ENCODE results near the gene ZNF148. TPM values are rescaled to one million over a fixed set of nuclear protein-coding genes. Genes with fewer than 3 reads are reported as not detected.
A peak's percentile ranks its signal among the peaks of the same experiment; 100 is the strongest.

ZNF148 gene
- total and polyA plus RNA-seq, 7 experiments from 2014 or later = 36.3 to 101 (median 58.6) TPM

GRCh38 chr3:125190786-125191185 is 184.3 kb downstream of the ZNF148 start:
- peak overlapping the region in 1 of 9 donors; percentile 62 for H3K27ac Mint-ChIP-seq
- Histone ChIP-seq H3K27me3 (ENCODE audit: control insufficient read depth in 2 of 2, insufficient read depth in 2 of 2, low read length in 2 of 2) (no peaks in the 10 kb centered on the region), H3K36me3 (ENCODE audit: control insufficient read depth in 2 of 3, insufficient read depth in 3 of 3, low read length in 3 of 3) (no peaks in the 10 kb centered on the region), H3K27ac (ENCODE audit: low read depth, low read length) (no peak overlapping the region), H3K4me1 (ENCODE audit: control insufficient read depth in 2 of 2, insufficient read depth in 2 of 2, low read length in 2 of 2) (no peaks in the 10 kb centered on the region), H3K4me3 (ENCODE audit: low read length) (no peak overlapping the region), H3K9me3 (ENCODE audit: control insufficient read depth in 2 of 3, low read length in 3 of 3) (no peaks in the 10 kb centered on the region)
- ChIA-PET CTCF (no interaction called here), POLR2A (no interaction called here)
- H3K36me3 Mint-ChIP-seq = no peaks in the 10 kb centered on the region
- DNase-seq (no peak), ATAC-seq (no peak)
- no peak overlapping the region for H3K4me3 Mint-ChIP-seq
- H3K4me1 Mint-ChIP-seq = peaks cover 4 to 12% (median 6%) of the 10 kb centered on the region in 7 donors
- peaks cover 0 to 33% (median 0%) of the 10 kb centered on the region in 5 donors for H3K27me3 Mint-ChIP-seq
- no peaks in the 10 kb centered on the region for H3K9me3 Mint-ChIP-seq
- intact Hi-C loops (cut with micrococcal nuclease) = no loop called here

- no peaks in the 10 kb centered on the region for H3K9me3 ChIP-seq (ENCODE audit: control insufficient read depth in 2 of 3, low read length in 3 of 3)
- ChIA-PET CTCF (no interaction called here), POLR2A (no interaction called here)
- Mint-ChIP-seq H3K27ac (no peak overlapping the region), H3K4me3 (no peak overlapping the region), H3K9me3 (no peaks in the 10 kb centered on the region), H3K36me3 (no peaks in the 10 kb centered on the region), H3K27me3 (peaks cover 0 to 30% (median 0%) of the 10 kb centered on the region in 5 donors), H3K4me1 (peaks cover 4 to 9% (median 6%) of the 10 kb centered on the region in 7 donors)
- H3K36me3 ChIP-seq (ENCODE audit: control insufficient read depth in 2 of 3, insufficient read depth in 3 of 3, low read length in 3 of 3) = no peaks in the 10 kb centered on the region
- no peak for ATAC-seq
- H3K4me1 ChIP-seq (ENCODE audit: control insufficient read depth in 2 of 2, insufficient read depth in 2 of 2, low read length in 2 of 2) = no peaks in the 10 kb centered on the region
- H3K27ac ChIP-seq (ENCODE audit: low read depth, low read length) = no peak overlapping the region
- H3K4me3 ChIP-seq (ENCODE audit: low read length) = no peak overlapping the region
- no peaks in the 10 kb centered on the region for H3K27me3 ChIP-seq (ENCODE audit: control insufficient read depth in 2 of 2, insufficient read depth in 2 of 2, low read length in 2 of 2)
- no peak for DNase-seq
- intact Hi-C loops (cut with micrococcal nuclease) = no loop called here
These were observed 185.6 kb downstream of the ZNF148 start for GRCh38 chr3:125189378-125190165.

- no peaks in the 10 kb centered on the region for H3K4me1 ChIP-seq (ENCODE audit: control insufficient read depth in 2 of 2, insufficient read depth in 2 of 2, low read length in 2 of 2)
- no peaks in the 10 kb centered on the region for H3K9me3 Mint-ChIP-seq
- peaks cover 4 to 9% (median 6%) of the 10 kb centered on the region in 7 donors for H3K4me1 Mint-ChIP-seq
- H3K4me3 Mint-ChIP-seq = no peak overlapping the region
- intact Hi-C loops (cut with micrococcal nuclease) = no loop called here
- H3K27me3 Mint-ChIP-seq = peaks cover 0 to 27% (median 0%) of the 10 kb centered on the region in 5 donors
- H3K36me3 Mint-ChIP-seq = peaks cover 0 to 1% (median 0%) of the 10 kb centered on the region in 5 donors
- DNase-seq (no peak), ATAC-seq (no peak)
- no peak overlapping the region for H3K4me3 ChIP-seq (ENCODE audit: low read length)
- POLR2A ChIA-PET = no interaction called here
- no peak overlapping the region for H3K27ac Mint-ChIP-seq
- no peaks in the 10 kb centered on the region for H3K27me3 ChIP-seq (ENCODE audit: control insufficient read depth in 2 of 2, insufficient read depth in 2 of 2, low read length in 2 of 2)
- no peak overlapping the region for H3K27ac ChIP-seq (ENCODE audit: low read depth, low read length)
- H3K36me3 ChIP-seq (ENCODE audit: control insufficient read depth in 2 of 3, insufficient read depth in 3 of 3, low read length in 3 of 3) = no peaks in the 10 kb centered on the region
- CTCF ChIA-PET = no interaction called here
- H3K9me3 ChIP-seq (ENCODE audit: control insufficient read depth in 2 of 3, low read length in 3 of 3) = no peaks in the 10 kb centered on the region
These were observed 186.2 kb downstream of the ZNF148 start for GRCh38 chr3:125188955-125189354.

GRCh38 chr3:125187599-125187910 is 187.6 kb downstream of the ZNF148 start:
- H3K9me3 ChIP-seq (ENCODE audit: control insufficient read depth in 2 of 3, low read length in 3 of 3) = no peaks in the 10 kb centered on the region
- Mint-ChIP-seq H3K27ac (no peak overlapping the region), H3K4me1 (peaks cover 4 to 9% (median 6%) of the 10 kb centered on the region in 7 donors), H3K27me3 (peaks cover 0 to 16% (median 0%) of the 10 kb centered on the region in 5 donors), H3K36me3 (peaks cover 0 to 1% (median 0%) of the 10 kb centered on the region in 5 donors), H3K4me3 (no peak overlapping the region), H3K9me3 (no peaks in the 10 kb centered on the region)
- H3K4me3 ChIP-seq (ENCODE audit: low read length) = no peak overlapping the region
- H3K4me1 ChIP-seq (ENCODE audit: control insufficient read depth in 2 of 2, insufficient read depth in 2 of 2, low read length in 2 of 2) = no peaks in the 10 kb centered on the region
- CTCF ChIA-PET = no interaction called here
- H3K27me3 ChIP-seq (ENCODE audit: control insufficient read depth in 2 of 2, insufficient read depth in 2 of 2, low read length in 2 of 2) = no peaks in the 10 kb centered on the region
- no peak overlapping the region for H3K27ac ChIP-seq (ENCODE audit: low read depth, low read length)
- ATAC-seq (no peak), DNase-seq (no peak)
- POLR2A ChIA-PET = no interaction called here
- H3K36me3 ChIP-seq (ENCODE audit: control insufficient read depth in 2 of 3, insufficient read depth in 3 of 3, low read length in 3 of 3) = no peaks in the 10 kb centered on the region
- intact Hi-C loops (cut with micrococcal nuclease) = no loop called here

- peaks cover 3 to 6% (median 6%) of the 10 kb centered on the region in 7 donors for H3K4me1 Mint-ChIP-seq
These were observed 188.1 kb downstream of the ZNF148 start for GRCh38 chr3:125186800-125187598.

GRCh38 chr3:125186261-125186787 is 188.8 kb downstream of the ZNF148 start:
- H3K9me3 ChIP-seq (ENCODE audit: control insufficient read depth in 2 of 3, low read length in 3 of 3) = no peaks in the 10 kb centered on the region
- no peak for DNase-seq
- H3K4me3 ChIP-seq (ENCODE audit: low read length) = no peak overlapping the region
- no peak overlapping the region for H3K27ac ChIP-seq (ENCODE audit: low read depth, low read length)
- H3K4me3 Mint-ChIP-seq = no peak overlapping the region
- intact Hi-C loops (cut with micrococcal nuclease) = no loop called here
- H3K4me1 Mint-ChIP-seq = peaks cover 0 to 6% (median 6%) of the 10 kb centered on the region in 7 donors
- H3K4me1 ChIP-seq (ENCODE audit: control insufficient read depth in 2 of 2, insufficient read depth in 2 of 2, low read length in 2 of 2) = no peaks in the 10 kb centered on the region
- H3K36me3 ChIP-seq (ENCODE audit: control insufficient read depth in 2 of 3, insufficient read depth in 3 of 3, low read length in 3 of 3) = no peaks in the 10 kb centered on the region
- H3K27ac Mint-ChIP-seq = peak overlapping the region in 1 of 9 donors; percentile 37
- H3K27me3 Mint-ChIP-seq = peaks cover 0 to 7% (median 0%) of the 10 kb centered on the region in 5 donors
- ChIA-PET POLR2A (no interaction called here), CTCF (no interaction called here)
- no peak for ATAC-seq
- H3K36me3 Mint-ChIP-seq = peaks cover 0 to 1% (median 0%) of the 10 kb centered on the region in 5 donors
- H3K9me3 Mint-ChIP-seq = no peaks in the 10 kb centered on the region
- no peaks in the 10 kb centered on the region for H3K27me3 ChIP-seq (ENCODE audit: control insufficient read depth in 2 of 2, insufficient read depth in 2 of 2, low read length in 2 of 2)

More at GRCh38 chr3:125186800-125187598, 188.1 kb downstream of the ZNF148 start:
- intact Hi-C loops (cut with micrococcal nuclease) = no loop called here
- Histone ChIP-seq H3K4me3 (ENCODE audit: low read length) (no peak overlapping the region), H3K9me3 (ENCODE audit: control insufficient read depth in 2 of 3, low read length in 3 of 3) (no peaks in the 10 kb centered on the region), H3K4me1 (ENCODE audit: control insufficient read depth in 2 of 2, insufficient read depth in 2 of 2, low read length in 2 of 2) (no peaks in the 10 kb centered on the region), H3K36me3 (ENCODE audit: control insufficient read depth in 2 of 3, insufficient read depth in 3 of 3, low read length in 3 of 3) (no peaks in the 10 kb centered on the region), H3K27ac (ENCODE audit: low read depth, low read length) (no peak overlapping the region), H3K27me3 (ENCODE audit: control insufficient read depth in 2 of 2, insufficient read depth in 2 of 2, low read length in 2 of 2) (no peaks in the 10 kb centered on the region)
- ATAC-seq (no peak), DNase-seq (no peak)
- H3K27ac Mint-ChIP-seq = no peak overlapping the region
- no peak overlapping the region for H3K4me3 Mint-ChIP-seq
- ChIA-PET CTCF (no interaction called here), POLR2A (no interaction called here)
- peaks cover 0 to 1% (median 0%) of the 10 kb centered on the region in 5 donors for H3K36me3 Mint-ChIP-seq
- no peaks in the 10 kb centered on the region for H3K9me3 Mint-ChIP-seq
- peaks cover 0 to 11% (median 0%) of the 10 kb centered on the region in 5 donors for H3K27me3 Mint-ChIP-seq

All from naive thymus-derived CD4-positive, alpha-beta T cell (primary cell).